ENCODE results near the gene ACP7.

Gene ACP7

DNA sequence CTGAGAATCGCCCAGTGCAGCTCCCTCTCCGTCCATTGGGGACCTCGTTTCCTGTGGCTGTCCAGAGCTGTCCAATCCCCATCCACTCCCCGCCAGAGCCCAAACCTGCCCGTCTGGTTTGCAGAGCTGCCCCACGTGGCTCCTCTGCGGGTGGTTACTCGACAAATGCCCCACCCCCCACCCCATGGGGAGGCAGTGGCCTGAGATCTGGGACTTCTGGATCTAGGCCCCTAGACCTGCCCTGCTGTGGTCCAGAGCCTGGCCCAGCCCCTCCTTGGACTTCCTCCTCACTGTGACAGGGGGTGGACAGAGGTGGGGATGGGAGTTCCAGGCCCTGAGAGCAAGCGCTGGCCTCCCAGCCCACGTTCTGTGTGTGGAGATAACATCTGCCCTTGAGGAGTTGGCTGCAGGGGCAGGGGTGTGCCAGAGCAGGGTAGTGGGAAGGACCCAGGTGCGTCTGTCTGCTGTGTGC is 70.5 kb downstream of the ACP7 start:
- no peaks in the 10 kb centered on the region for H3K27me3 ChIP-seq (replicated peaks; ENCODE audit: control insufficient read depth, insufficient read depth, low read length)
- H3K4me3 ChIP-seq (ENCODE audit: low read length): no peak overlapping the region
- H3K9me3 ChIP-seq (ENCODE audit: control insufficient read depth, low read length): no peaks in the 10 kb centered on the region
- no peak for DNase-seq (ENCODE audit: low read depth)
- no peak overlapping the region for H3K9ac ChIP-seq (ENCODE audit: low read length)
- peaks cover 5% of the 10 kb centered on the region for H3K4me1 ChIP-seq (ENCODE audit: control insufficient read depth, insufficient read depth, low read length)
- no peaks in the 10 kb centered on the region for H3K36me3 ChIP-seq (ENCODE audit: control insufficient read depth, insufficient read depth, low read length, severe bottlenecking)

DNA sequence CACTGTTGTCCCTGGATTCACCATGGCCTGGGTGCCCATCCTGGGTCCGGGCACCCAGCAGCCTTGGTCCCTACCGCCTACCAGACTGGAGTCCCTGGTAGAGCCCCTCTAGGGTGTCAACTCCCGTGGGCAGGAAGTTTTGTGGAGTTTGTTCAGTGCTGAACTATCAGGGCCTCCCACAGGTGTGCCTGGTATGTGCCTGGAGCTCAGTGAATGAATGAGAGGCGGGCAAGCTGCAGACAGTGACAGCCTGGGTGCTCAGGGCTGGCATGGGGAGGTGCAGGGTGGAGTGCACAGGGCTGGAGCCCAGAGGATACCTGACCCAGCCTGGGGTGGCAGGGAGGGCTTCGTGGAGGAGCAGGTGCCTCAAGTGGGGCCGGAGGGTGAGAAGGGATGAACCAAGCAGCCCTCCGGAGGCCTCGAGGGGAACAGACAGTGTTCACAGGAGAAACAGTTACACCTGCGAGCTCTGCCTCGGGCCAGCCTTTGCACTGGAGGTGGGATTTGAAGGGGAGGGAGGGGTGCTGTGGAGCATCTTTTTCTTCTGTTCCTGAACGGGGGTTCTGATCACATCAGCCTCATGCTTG is 71.0 kb downstream of the ACP7 start:
- Histone ChIP-seq H3K4me3 (ENCODE audit: low read length) (no peak overlapping the region), H3K4me1 (ENCODE audit: control insufficient read depth, insufficient read depth, low read length) (peaks cover 6% of the 10 kb centered on the region), H3K27me3 (replicated peaks; ENCODE audit: control insufficient read depth, insufficient read depth, low read length) (no peaks in the 10 kb centered on the region), H3K36me3 (ENCODE audit: control insufficient read depth, insufficient read depth, low read length, severe bottlenecking) (no peaks in the 10 kb centered on the region), H3K9ac (ENCODE audit: low read length) (no peak overlapping the region), H3K9me3 (ENCODE audit: control insufficient read depth, low read length) (no peaks in the 10 kb centered on the region)
- DNase-seq (ENCODE audit: low read depth): no peak

DNA sequence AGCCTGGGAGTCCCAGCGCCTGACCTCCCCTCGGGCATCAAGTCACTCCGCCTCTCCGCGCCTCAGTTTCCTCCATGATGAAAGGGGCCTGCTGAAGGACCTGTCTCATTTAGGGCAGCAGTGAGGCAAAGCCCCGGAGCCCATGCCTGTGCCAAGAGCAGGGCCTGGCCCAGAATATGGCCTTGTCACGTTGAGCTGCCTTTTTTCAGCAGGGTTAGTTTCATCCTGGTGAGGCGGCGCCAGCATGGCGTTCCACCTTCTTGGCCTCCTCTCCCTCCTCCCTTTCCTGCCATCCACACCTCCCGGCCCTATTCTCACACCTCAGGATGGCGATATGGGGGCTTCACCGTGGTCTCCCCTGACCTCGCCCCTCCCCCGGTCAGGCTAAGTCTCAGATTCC is 71.6 kb downstream of the ACP7 start:
- Histone ChIP-seq H3K4me1 (ENCODE audit: control insufficient read depth, insufficient read depth, low read length) (peaks cover 11% of the 10 kb centered on the region), H3K27me3 (replicated peaks; ENCODE audit: control insufficient read depth, insufficient read depth, low read length) (no peaks in the 10 kb centered on the region), H3K36me3 (ENCODE audit: control insufficient read depth, insufficient read depth, low read length, severe bottlenecking) (no peaks in the 10 kb centered on the region), H3K9me3 (ENCODE audit: control insufficient read depth, low read length) (no peaks in the 10 kb centered on the region), H3K4me3 (ENCODE audit: low read length) (no peak overlapping the region), H3K9ac (ENCODE audit: low read length) (no peak overlapping the region)
- no peak for DNase-seq (ENCODE audit: low read depth)

DNA sequence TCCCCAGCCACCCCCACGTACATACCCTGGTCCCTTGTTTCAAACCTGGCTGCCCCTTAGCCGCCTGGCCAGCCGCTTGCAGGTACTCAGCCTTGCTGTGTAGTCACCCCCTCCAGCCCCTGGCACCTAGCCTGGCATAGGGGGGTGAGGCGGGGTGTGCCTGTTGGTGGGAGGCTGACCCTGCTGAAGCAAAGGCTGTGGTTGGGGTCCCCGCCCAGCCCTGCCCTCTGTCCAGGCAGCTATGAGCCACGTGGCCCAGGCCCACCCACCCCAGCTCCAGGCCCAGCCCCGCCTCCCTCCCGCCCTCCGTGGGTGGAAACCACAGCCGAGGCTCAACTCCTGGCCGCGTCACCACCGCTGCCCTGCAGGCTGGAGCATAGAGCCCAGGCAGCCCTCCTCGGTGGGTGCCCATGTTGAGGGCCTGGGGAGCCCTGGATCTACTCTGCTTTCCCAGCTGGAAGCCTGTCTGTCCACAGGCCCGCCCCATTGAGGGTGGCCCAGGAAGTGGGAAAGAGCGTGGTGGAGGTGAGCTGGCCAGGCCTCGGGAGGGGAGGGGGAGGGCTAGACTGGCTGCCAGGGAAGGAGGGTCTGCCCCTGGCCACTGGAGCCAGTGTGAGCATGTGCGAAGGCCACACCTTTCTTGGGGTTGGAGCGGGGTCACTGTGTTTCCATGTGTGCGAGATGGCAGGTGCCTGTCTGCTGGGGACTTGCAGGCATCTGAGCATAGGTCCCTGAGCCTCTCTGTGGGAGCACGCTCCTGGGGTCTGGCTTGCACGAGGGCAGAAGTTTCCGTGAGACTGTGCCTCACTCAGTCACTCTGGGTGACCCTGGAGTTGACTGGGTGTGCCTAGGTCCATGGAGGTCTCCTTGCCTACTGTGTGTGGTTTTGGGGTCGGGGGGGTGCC is 72.4 kb downstream of the ACP7 start:
- DNase-seq (ENCODE audit: low read depth): peak; percentile 27
- Histone ChIP-seq H3K4me1 (ENCODE audit: control insufficient read depth, insufficient read depth, low read length) (peaks cover 16% of the 10 kb centered on the region), H3K27me3 (replicated peaks; ENCODE audit: control insufficient read depth, insufficient read depth, low read length) (no peaks in the 10 kb centered on the region), H3K4me3 (ENCODE audit: low read length) (no peak overlapping the region), H3K36me3 (ENCODE audit: control insufficient read depth, insufficient read depth, low read length, severe bottlenecking) (no peaks in the 10 kb centered on the region), H3K9me3 (ENCODE audit: control insufficient read depth, low read length) (no peaks in the 10 kb centered on the region), H3K9ac (ENCODE audit: low read length) (no peak overlapping the region)

DNA sequence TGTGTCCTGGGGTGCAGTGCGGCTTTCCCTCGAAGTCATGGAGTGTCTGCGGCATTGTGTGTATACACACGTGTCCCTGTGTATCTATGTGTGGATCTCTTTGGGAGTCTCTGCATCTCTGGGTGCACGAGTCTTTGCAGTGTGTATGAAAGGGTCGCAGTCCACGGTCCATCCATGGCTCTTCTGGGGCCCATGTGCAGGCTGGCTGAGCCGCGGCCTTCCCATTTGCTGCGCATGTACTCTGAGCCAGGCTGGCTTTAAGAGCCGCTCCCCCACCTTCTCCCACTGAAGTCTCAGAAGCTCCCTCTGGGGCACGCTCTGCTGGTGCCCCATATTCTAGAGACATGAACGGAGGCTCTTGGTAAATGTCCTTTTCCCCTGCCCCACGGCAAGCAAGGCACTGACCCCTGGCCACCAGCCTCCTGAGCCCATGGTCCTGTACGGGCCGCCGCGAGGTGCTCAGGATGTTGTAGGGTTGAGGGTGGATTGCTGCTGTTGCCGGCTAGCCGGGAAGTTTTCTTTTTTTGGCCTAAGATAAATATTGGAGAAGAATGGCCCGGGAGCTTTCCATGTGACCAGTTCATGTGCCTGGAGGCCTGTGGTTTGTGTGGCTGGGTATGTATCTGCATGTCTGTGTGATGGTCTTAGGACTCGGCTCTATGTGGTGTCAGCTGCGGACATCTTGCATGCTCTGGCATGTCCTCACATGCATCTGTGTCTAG is 73.3 kb downstream of the ACP7 start:
- no peaks in the 10 kb centered on the region for H3K27me3 ChIP-seq (replicated peaks; ENCODE audit: control insufficient read depth, insufficient read depth, low read length)
- H3K36me3 ChIP-seq (ENCODE audit: control insufficient read depth, insufficient read depth, low read length, severe bottlenecking): no peaks in the 10 kb centered on the region
- no peak overlapping the region for H3K9ac ChIP-seq (ENCODE audit: low read length)
- no peaks in the 10 kb centered on the region for H3K9me3 ChIP-seq (ENCODE audit: control insufficient read depth, low read length)
- H3K4me1 ChIP-seq (ENCODE audit: control insufficient read depth, insufficient read depth, low read length): peaks cover 16% of the 10 kb centered on the region
- no peak overlapping the region for H3K4me3 ChIP-seq (ENCODE audit: low read length)
- DNase-seq (ENCODE audit: low read depth): no peak

DNA sequence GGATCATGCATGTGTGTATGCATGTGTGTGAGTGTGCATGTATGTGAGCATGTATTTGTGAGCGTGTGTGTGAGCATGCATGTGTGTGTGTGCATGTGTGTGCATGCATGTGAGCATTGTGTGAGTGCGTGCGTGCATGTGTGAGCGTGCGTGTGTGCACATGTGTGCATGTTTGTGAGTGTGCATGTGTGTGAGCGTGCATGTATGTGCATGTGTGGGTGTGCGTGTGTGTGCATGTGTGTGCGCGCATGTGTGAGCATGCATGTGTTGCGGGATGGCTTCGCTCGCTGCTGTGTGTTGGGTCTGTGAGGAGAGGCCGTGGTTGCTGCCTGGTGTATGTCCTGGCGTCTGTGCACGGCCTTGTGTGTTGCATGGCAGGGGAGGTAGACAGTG is 73.8 kb downstream of the ACP7 start:
- no peaks in the 10 kb centered on the region for H3K9me3 ChIP-seq (ENCODE audit: control insufficient read depth, low read length)
- peaks cover 16% of the 10 kb centered on the region for H3K4me1 ChIP-seq (ENCODE audit: control insufficient read depth, insufficient read depth, low read length)
- no peak overlapping the region for H3K4me3 ChIP-seq (ENCODE audit: low read length)
- no peak overlapping the region for H3K9ac ChIP-seq (ENCODE audit: low read length)
- H3K36me3 ChIP-seq (ENCODE audit: control insufficient read depth, insufficient read depth, low read length, severe bottlenecking): no peaks in the 10 kb centered on the region
- DNase-seq (ENCODE audit: low read depth): no peak
- H3K27me3 ChIP-seq (replicated peaks; ENCODE audit: control insufficient read depth, insufficient read depth, low read length): no peaks in the 10 kb centered on the region

DNA sequence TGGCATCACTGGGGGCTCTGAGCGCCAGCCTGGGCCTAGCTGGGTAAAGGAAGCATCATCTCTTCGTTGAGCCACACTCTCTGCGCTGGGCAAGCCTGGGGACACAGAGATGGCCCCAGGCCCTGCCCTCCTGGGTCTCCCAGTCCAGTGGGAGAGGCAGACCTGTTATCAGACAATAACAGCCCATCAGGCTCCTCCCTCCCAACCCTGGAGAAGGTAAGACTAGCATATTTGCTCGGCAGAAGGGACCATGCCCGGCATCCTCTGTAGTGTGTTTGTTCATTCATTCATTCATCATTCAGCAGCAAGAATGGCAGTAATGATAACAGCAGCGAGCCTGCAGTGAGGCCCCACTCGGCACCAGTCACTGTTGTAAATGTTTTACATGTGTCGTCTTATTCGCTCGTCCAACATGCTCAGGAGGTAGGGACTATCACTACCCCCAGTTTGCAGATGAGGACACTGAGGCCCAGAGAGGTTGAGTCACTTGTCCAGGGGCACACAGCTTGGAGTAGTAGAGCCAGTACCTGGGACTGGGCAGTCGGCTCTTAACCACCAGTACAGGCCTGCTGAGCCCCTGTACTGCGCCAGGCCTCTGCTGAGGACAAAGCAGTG is 74.6 kb downstream of the ACP7 start:
- no peak overlapping the region for H3K9ac ChIP-seq (ENCODE audit: low read length)
- no peaks in the 10 kb centered on the region for H3K36me3 ChIP-seq (ENCODE audit: control insufficient read depth, insufficient read depth, low read length, severe bottlenecking)
- H3K4me1 ChIP-seq (ENCODE audit: control insufficient read depth, insufficient read depth, low read length): peaks cover 16% of the 10 kb centered on the region
- H3K4me3 ChIP-seq (ENCODE audit: low read length): no peak overlapping the region
- H3K27me3 ChIP-seq (replicated peaks; ENCODE audit: control insufficient read depth, insufficient read depth, low read length): no peaks in the 10 kb centered on the region
- DNase-seq (ENCODE audit: low read depth): no peak
- no peaks in the 10 kb centered on the region for H3K9me3 ChIP-seq (ENCODE audit: control insufficient read depth, low read length)

DNA sequence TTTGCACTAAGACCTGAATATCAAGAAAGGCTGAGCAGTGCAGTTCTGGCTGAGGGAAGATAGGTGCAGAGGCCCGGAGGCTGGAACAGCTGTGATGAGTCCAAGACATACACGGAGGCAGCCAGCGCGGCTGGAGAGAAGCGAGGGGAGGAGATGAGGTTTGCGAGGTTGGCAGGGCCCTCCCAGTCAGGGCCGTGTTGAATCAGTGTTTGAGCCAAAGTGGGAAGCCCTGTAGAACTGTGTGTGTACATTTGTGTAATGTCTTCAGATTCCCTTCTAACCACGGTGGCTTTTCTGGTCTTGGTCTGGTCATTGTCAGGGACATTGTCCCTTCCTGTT is 76.3 kb downstream of the ACP7 start:
- no peak overlapping the region for H3K4me3 ChIP-seq (ENCODE audit: low read length)
- no peaks in the 10 kb centered on the region for H3K36me3 ChIP-seq (ENCODE audit: control insufficient read depth, insufficient read depth, low read length, severe bottlenecking)
- H3K4me1 ChIP-seq (ENCODE audit: control insufficient read depth, insufficient read depth, low read length): peaks cover 16% of the 10 kb centered on the region
- no peaks in the 10 kb centered on the region for H3K9me3 ChIP-seq (ENCODE audit: control insufficient read depth, low read length)
- no peaks in the 10 kb centered on the region for H3K27me3 ChIP-seq (replicated peaks; ENCODE audit: control insufficient read depth, insufficient read depth, low read length)
- H3K9ac ChIP-seq (ENCODE audit: low read length): peak overlapping the region; percentile 40
- peak; percentile 11 for DNase-seq (ENCODE audit: low read depth)
